HG02571 (cell line): ENCODE data around the gene FJX1.
"Not testable (repeated sequence)": the region's sequence is repeated elsewhere in the genome, so short reads cannot be mapped to it uniquely, and the experiment has no call there.

Source experiments
- ATAC-seq: cut with Tn5 transposase; IDR thresholded peaks from one replicate; pipeline ENCODE4 v1.9.1; 2021; ENCODE audit warnings: mild to moderate bottlenecking, moderate library complexity; ENCODE audit not compliant: unreplicated experiment

Gene FJX1

DNA sequence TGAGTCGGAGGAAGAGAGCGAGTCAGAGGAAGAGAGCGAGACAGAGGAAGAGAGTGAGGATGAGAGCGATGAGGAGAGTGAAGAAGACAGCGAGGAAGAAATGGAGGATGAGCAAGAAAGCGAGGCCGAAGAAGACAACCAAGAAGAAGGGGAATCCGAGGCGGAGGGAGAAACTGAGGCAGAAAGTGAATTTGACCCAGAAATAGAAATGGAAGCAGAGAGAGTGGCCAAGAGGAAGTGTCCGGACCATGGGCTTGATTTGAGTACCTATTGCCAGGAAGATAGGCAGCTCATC, 45.1 kb downstream of the FJX1 start:
- ATAC-seq = no peak

DNA sequence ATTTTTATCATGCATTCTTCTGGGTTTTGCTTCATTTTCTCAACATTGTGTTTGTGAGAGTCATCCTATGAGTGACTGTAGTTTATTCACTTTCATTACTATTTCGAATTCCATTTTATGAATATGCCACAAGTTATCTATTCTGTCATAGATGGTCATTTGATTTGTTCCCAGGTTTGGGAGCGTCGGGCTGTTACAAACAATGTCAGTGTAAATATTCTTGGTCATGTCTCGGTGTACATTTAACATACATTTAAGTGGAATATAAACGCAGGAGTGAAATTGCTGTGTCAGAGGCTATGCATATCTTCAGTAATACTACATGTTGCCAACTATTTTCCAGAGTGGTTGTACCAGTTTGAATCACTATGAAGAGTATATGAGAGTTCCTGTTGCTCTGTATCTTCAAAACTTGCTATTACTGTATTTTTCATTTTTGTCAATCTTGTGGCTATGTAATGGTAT, 46.7 kb downstream of the FJX1 start:
- ATAC-seq = no peak

DNA sequence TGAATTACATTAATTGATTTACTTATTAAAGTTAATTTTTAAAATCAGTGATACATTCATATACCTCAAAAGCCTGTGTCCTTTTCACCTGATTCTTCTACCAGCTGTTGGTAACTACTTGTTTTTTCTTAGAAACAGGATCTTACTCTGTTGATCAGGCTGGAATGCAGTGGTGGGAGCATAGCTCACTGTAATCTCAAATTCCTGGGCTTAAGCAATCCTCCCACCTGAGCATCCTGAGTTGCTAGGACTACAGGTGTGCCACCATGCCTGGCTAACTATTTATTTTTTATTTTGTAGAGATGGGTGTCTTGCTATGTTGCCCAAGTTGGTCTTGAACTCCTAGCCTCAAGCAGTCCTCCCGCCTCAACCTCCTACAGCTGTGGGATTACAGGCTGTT, 49.0 kb downstream of the FJX1 start:
- no peak for ATAC-seq

DNA sequence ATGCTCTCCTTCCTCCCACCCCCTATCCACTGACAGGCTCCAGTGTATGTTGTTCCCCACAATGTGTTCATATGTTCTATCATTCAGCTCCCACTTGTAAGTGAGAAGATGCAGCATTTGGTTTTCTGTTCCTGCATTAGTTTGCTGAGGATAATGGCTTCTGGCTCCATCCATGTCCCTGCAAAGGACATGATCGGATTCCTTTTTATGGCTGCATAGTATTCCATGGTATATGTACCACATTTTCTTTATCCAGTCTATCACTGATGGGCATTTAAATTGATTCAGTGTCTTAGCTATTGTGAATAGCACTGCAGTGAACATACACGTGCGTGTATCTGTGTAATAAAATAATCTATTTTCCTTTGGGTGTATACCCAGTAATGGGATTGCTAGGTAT, 50.1 kb downstream of the FJX1 start:
- not testable (repeated sequence) for ATAC-seq
